Activated T-cell treated with anti-CD3 and anti-CD28 coated beads for 24 hours (primary cell): Measurements from ENCODE around the gene RSAD2.

Experiments
- DNase-seq: peaks from one replicate; pipeline ENCODE4 v3.0.0-alpha.2; 2020; ENCODE audit warnings: low read depth

Gene RSAD2

GRCh38 chr2:6945087-6945813 lies 67.7 kb downstream of the RSAD2 start:
- no peak for DNase-seq

- DNase-seq, result no peak
Measured at GRCh38 chr2:6945821-6946220, 68.2 kb downstream of the RSAD2 start.

DNA sequence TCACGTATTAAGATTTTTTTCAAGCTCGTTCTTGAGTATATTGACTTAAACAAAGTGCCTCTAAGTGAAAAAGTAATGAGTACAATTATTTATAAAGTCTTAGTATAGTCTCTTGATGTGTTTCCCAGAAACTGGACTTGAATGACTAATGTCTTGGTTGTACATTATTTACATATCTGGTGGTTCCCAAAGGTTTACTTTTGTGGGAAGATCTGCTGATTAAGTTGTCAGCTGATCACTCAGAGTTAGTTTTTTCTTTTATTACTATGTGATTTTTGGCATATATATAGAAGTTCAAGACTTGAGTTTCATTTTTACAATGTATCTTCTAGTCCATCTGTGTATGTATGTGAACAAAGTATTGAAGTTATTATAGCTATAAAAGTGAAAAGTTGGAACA lies 69.1 kb downstream of the RSAD2 start:
- DNase-seq, result no peak
